Measurements from ENCODE around the gene TMEM129.
"Not testable (repeated sequence)": the region's sequence is repeated elsewhere in the genome, so short reads cannot be mapped to it uniquely, and the experiment has no call there.

Gene TMEM129

GRCh38 chr4:1675802-1676137 lies 45.4 kb downstream of the TMEM129 start:
- Histone ChIP-seq H3K9me3 (no peaks in the 10 kb centered on the region), H3K36me3 (no peaks in the 10 kb centered on the region), H3K4me3 (ENCODE audit: low read depth in 1 of 2, low read length in 1 of 2) (no peak overlapping the region), H3K4me1 (ENCODE audit: control insufficient read depth in 1 of 2, insufficient read depth in 1 of 2, low read depth in 1 of 2, low read length in 1 of 2) (no peaks in the 10 kb centered on the region), H3K27me3 (no peaks in the 10 kb centered on the region), H3K27ac (no peak overlapping the region)
- no peak for TF ChIP-seq CTCF (IDR thresholded peaks at IDR 0.05)

- H3K27me3 ChIP-seq = no peaks in the 10 kb centered on the region
- H3K36me3 ChIP-seq = no peaks in the 10 kb centered on the region
- H3K4me3 ChIP-seq (ENCODE audit: low read depth in 1 of 2, low read length in 1 of 2) = no peak overlapping the region
- H3K4me1 ChIP-seq (ENCODE audit: control insufficient read depth in 1 of 2, insufficient read depth in 1 of 2, low read depth in 1 of 2, low read length in 1 of 2) = no peaks in the 10 kb centered on the region
- TF ChIP-seq CTCF (IDR thresholded peaks at IDR 0.05) = no peak
- H3K27ac ChIP-seq = no peak overlapping the region
- no peaks in the 10 kb centered on the region for H3K9me3 ChIP-seq
Observed at GRCh38 chr4:1675136-1675801, 45.9 kb downstream of the TMEM129 start.

GRCh38 chr4:1674682-1675081 lies 46.4 kb downstream of the TMEM129 start:
- H3K27me3 ChIP-seq = no peaks in the 10 kb centered on the region
- H3K27ac ChIP-seq = no peak overlapping the region
- H3K36me3 ChIP-seq = no peaks in the 10 kb centered on the region
- no peak overlapping the region for H3K4me3 ChIP-seq (ENCODE audit: low read depth in 1 of 2, low read length in 1 of 2)
- no peaks in the 10 kb centered on the region for H3K9me3 ChIP-seq
- TF ChIP-seq CTCF (IDR thresholded peaks at IDR 0.05) = no peak
- no peaks in the 10 kb centered on the region for H3K4me1 ChIP-seq (ENCODE audit: control insufficient read depth in 1 of 2, insufficient read depth in 1 of 2, low read depth in 1 of 2, low read length in 1 of 2)

GRCh38 chr4:1673671-1674070 lies 47.5 kb downstream of the TMEM129 start:
- Histone ChIP-seq H3K9me3 (no peaks in the 10 kb centered on the region), H3K4me3 (ENCODE audit: low read depth in 1 of 2, low read length in 1 of 2) (no peak overlapping the region), H3K27me3 (no peaks in the 10 kb centered on the region), H3K4me1 (ENCODE audit: control insufficient read depth in 1 of 2, insufficient read depth in 1 of 2, low read depth in 1 of 2, low read length in 1 of 2) (no peaks in the 10 kb centered on the region), H3K36me3 (no peaks in the 10 kb centered on the region), H3K27ac (no peak overlapping the region)
- no peak for TF ChIP-seq CTCF (IDR thresholded peaks at IDR 0.05)

- not testable (repeated sequence) for H3K4me1 ChIP-seq (ENCODE audit: control insufficient read depth in 1 of 2, insufficient read depth in 1 of 2, low read depth in 1 of 2, low read length in 1 of 2); H3K36me3 ChIP-seq; H3K27me3 ChIP-seq; H3K9me3 ChIP-seq; H3K27ac ChIP-seq; H3K4me3 ChIP-seq (ENCODE audit: low read depth in 1 of 2, low read length in 1 of 2)
Observed at GRCh38 chr4:1671011-1671410, 50.1 kb downstream of the TMEM129 start.

GRCh38 chr4:1670279-1670678 lies 50.8 kb downstream of the TMEM129 start:
- no peaks in the 10 kb centered on the region for H3K36me3 ChIP-seq
- H3K9me3 ChIP-seq = no peaks in the 10 kb centered on the region
- H3K4me1 ChIP-seq (ENCODE audit: control insufficient read depth in 1 of 2, insufficient read depth in 1 of 2, low read depth in 1 of 2, low read length in 1 of 2) = no peaks in the 10 kb centered on the region
- no peak overlapping the region for H3K27ac ChIP-seq
- no peak overlapping the region for H3K4me3 ChIP-seq (ENCODE audit: low read depth in 1 of 2, low read length in 1 of 2)
- TF ChIP-seq CTCF (IDR thresholded peaks at IDR 0.05) = no peak
- no peaks in the 10 kb centered on the region for H3K27me3 ChIP-seq

All from neutrophil (primary cell).